ENCODE data around the gene WDFY2. TPM values are rescaled to one million over a fixed set of nuclear protein-coding genes. Genes with fewer than 3 reads are reported as not detected.

The WDFY2 gene
- total and polyA plus RNA-seq, 10 of the 15 experiments (the other 5 are each of a cell fraction or from before 2014, with no cell fraction given) = 2.1 to 13.0 (median 8.1) TPM

GRCh38 chr13:51698352-51698751 lies 114.1 kb downstream of the WDFY2 start:
- Histone ChIP-seq H3K27me3 (replicated peaks in 1 of 2; ENCODE audit: control insufficient read depth in 2 of 2, insufficient read depth in 2 of 2, low read length in 1 of 2) (no peaks in the 10 kb centered on the region), H3K4me1 (ENCODE audit: control insufficient read depth, insufficient read depth, low read length) (no peaks in the 10 kb centered on the region), H3K9ac (ENCODE audit: control insufficient read depth, insufficient read depth, low read length) (no peak overlapping the region), H3K9me3 (replicated peaks; ENCODE audit: control insufficient read depth, insufficient read depth, low read length) (no peaks in the 10 kb centered on the region), H4K20me1 (ENCODE audit: control insufficient read depth, insufficient read depth) (no peaks in the 10 kb centered on the region), H3K27ac (ENCODE audit: control insufficient read depth, insufficient read depth) (no peak overlapping the region), H3K79me2 (ENCODE audit: control insufficient read depth, insufficient read depth, low read length) (no peaks in the 10 kb centered on the region; the same call in 1 of the 2 replicates), H2AFZ (ENCODE audit: control insufficient read depth, low read depth, low read length) (no peak overlapping the region), H3K4me2 (ENCODE audit: control insufficient read depth, insufficient read depth) (no peak overlapping the region), H3K4me3 (no peak overlapping the region), H3K36me3 (ENCODE audit: control insufficient read depth in 2 of 2, insufficient read depth in 2 of 2, low read length in 1 of 2) (no peaks in the 10 kb centered on the region)
- ChIA-PET POLR2A (interaction anchor here (0.9 kb wide), 1 partner anchor 18 kb away, joined by 3 read pairs; no protein-coding TSS in a partner anchor), CTCF (interaction anchor here (0.8 to 1.3 kb wide), 4 partner anchors 12 to 82 kb away, joined by 3 read pairs; no protein-coding TSS in a partner anchor), RAD21 (ENCODE audit: unreplicated experiment) (interaction anchor here (0.9 to 1.1 kb wide), 3 partner anchors 23 to 244 kb away, joined by 3 to 4 read pairs (median 4); no protein-coding TSS in a partner anchor), SMC1A (ENCODE audit: uncharacterized antibody, unreplicated experiment) (interaction anchor here (0.9 to 3.2 kb wide), 10 partner anchors 10 to 117 kb away, joined by 3 to 12 read pairs (median 4); no protein-coding TSS in a partner anchor)
- 100% methylated on average over 3 of the region's 3 CpGs for WGBS (ENCODE audit: insufficient coverage, insufficient replicate concordance, low lambda C conversion rate, missing lambda C conversion rate)
- no peak for ATAC-seq
- BruUV-seq (replicated peaks) = no TSS peak
- DNase-seq (ENCODE audit: low read depth, low spot score) = no peak
- intact Hi-C loops (cut with micrococcal nuclease; ENCODE audit: unreplicated experiment) = no loop called here
- TF ChIP-seq NR2C2 (IDR thresholded peaks at IDR 0.05; ENCODE audit: borderline replicate concordance, control insufficient read depth, insufficient read length, low read depth) = no peak
- FAIRE-seq = no peak
- in situ Hi-C loops (cut with MboI) = no loop called here

GRCh38 chr13:51704399-51705313 lies 120.4 kb downstream of the WDFY2 start:
- intact Hi-C loops (cut with micrococcal nuclease; ENCODE audit: unreplicated experiment) = loop anchor here (5.0 kb wide), 1 partner anchor 117 kb away; no protein-coding TSS in a partner anchor
- ATAC-seq = peak; percentile 93
- Histone ChIP-seq H3K4me3 (no peak overlapping the region), H3K27ac (ENCODE audit: control insufficient read depth, insufficient read depth) (peak overlapping the region; percentile 78), H3K4me2 (ENCODE audit: control insufficient read depth, insufficient read depth) (peak overlapping the region; percentile 68), H3K36me3 (ENCODE audit: control insufficient read depth in 2 of 2, insufficient read depth in 2 of 2, low read length in 1 of 2) (no peaks in the 10 kb centered on the region; a peak in 1 of 4 replicates), H3K9me3 (replicated peaks; ENCODE audit: control insufficient read depth, insufficient read depth, low read length) (peaks cover 8% of the 10 kb centered on the region), H3K4me1 (ENCODE audit: control insufficient read depth, insufficient read depth, low read length) (peaks cover 34% of the 10 kb centered on the region), H3K27me3 (replicated peaks in 1 of 2; ENCODE audit: control insufficient read depth in 2 of 2, insufficient read depth in 2 of 2, low read length in 1 of 2) (no peaks in the 10 kb centered on the region), H2AFZ (ENCODE audit: control insufficient read depth, low read depth, low read length) (no peak overlapping the region), H4K20me1 (ENCODE audit: control insufficient read depth, insufficient read depth) (no peaks in the 10 kb centered on the region), H3K9ac (ENCODE audit: control insufficient read depth, insufficient read depth, low read length) (no peak overlapping the region), H3K79me2 (ENCODE audit: control insufficient read depth, insufficient read depth, low read length) (no peaks in the 10 kb centered on the region; the same call in none of the 2 replicates)
- FAIRE-seq = peak; percentile 80
- ChIA-PET RAD21 (ENCODE audit: unreplicated experiment) (interaction anchor here (0.8 kb wide), 1 partner anchor 251 kb away, joined by 3 read pairs; no protein-coding TSS in a partner anchor), SMC1A (ENCODE audit: uncharacterized antibody, unreplicated experiment) (interaction anchor here (0.8 to 1.4 kb wide), 6 partner anchors 8 to 119 kb away, joined by 3 to 6 read pairs (median 4); no protein-coding TSS in a partner anchor), CTCF (interaction anchor here (0.8 kb wide), 1 partner anchor 542 kb away, joined by 3 read pairs; no protein-coding TSS in a partner anchor), POLR2A (interaction anchor here (0.5 kb wide), 1 partner anchor 298 kb away, joined by 3 read pairs; no protein-coding TSS in a partner anchor)
- in situ Hi-C loops (cut with MboI) = no loop called here
- no TSS peak for BruUV-seq (replicated peaks)
- WGBS (ENCODE audit: insufficient coverage, insufficient replicate concordance, low lambda C conversion rate, missing lambda C conversion rate) = 38% methylated on average over 3 of the region's 3 CpGs
- DNase-seq (ENCODE audit: low read depth, low spot score) = peak; percentile 52
- TF ChIP-seq ETV6 (conservative IDR thresholded peaks at IDR 0.05 in 1 of 2, IDR thresholded peaks at IDR 0.05 in 1 of 2; ENCODE audit: borderline replicate concordance in 1 of 2, low read depth in 1 of 2) (0 out of 4 replicates have a peak, but pooled peaks of 1 of the 2 experiments have one; percentile 26), SPI1 (IDR thresholded peaks at IDR 0.05; ENCODE audit: borderline replicate concordance, insufficient read depth, low read depth, low read length) (peak; percentile 79), CREB1 (IDR thresholded peaks at IDR 0.05; ENCODE audit: low read depth) (0 out of 2 replicates have a peak, but pooled peaks have one; percentile 17), CBX5 (IDR thresholded peaks at IDR 0.05; ENCODE audit: low read depth) (peak; percentile 67; the same call in 1 of the 2 replicates), IKZF2 (IDR thresholded peaks at IDR 0.05) (peak; percentile 34 to 38; a peak in 2 of 4 replicates), LARP7 (IDR thresholded peaks at IDR 0.05) (0 out of 2 replicates have a peak, but pooled peaks have one; percentile 30), NFYB (IDR thresholded peaks at IDR 0.05; ENCODE audit: insufficient read depth, low read depth, low read length) (no peak), NFIC (IDR thresholded peaks at IDR 0.05; ENCODE audit: low read depth, low read length) (peak; percentile 75), JUNB (IDR thresholded peaks at IDR 0.05) (peak; percentile 23; the same call in 1 of the 2 replicates), GABPA (IDR thresholded peaks at IDR 0.05; ENCODE audit: low read depth) (no peak), MTA2 (IDR thresholded peaks at IDR 0.05; ENCODE audit: low read depth) (peak; percentile 16; the same call in 1 of the 2 replicates), NR2F1 (conservative IDR thresholded peaks at IDR 0.05) (no peak), KAT2A (conservative IDR thresholded peaks at IDR 0.05; ENCODE audit: control insufficient read depth, low read depth, low read length) (no peak), RELA (IDR thresholded peaks at IDR 0.05; ENCODE audit: borderline replicate concordance, partially characterized antibody) (no peak)

Measured in GM12878 (cell line).